CD4-positive, alpha-beta memory T cell (primary cell): Measurements from ENCODE around the gene SYNPO. TPM values are rescaled to one million over a fixed set of nuclear protein-coding genes. Genes with fewer than 3 reads are reported as not detected.

Source experiments
- CTCF ChIA-PET: fragments of 350-600 bp; sonication (Branson Sonifier 250); formaldehyde crosslinking; loops from one replicate; lab custom pipeline; 2021; ENCODE audit warnings: inconsistent platforms; ENCODE audit not compliant: partially characterized antibody; lab: Charles Lee
- POLR2A ChIA-PET: fragments of 350-600 bp; sonication (Branson Sonifier 250); formaldehyde crosslinking; loops from one replicate; lab custom pipeline; 2021; ENCODE audit not compliant: partially characterized antibody; lab: Charles Lee
- DNase-seq, 5 donors: peaks; one replicate each; pipeline versions ENCODE4 v3.0.0 to v3.0.0-alpha.2; 2020 to 2022; ENCODE audit warnings: mixed read lengths in 1 of 5
- H3K27ac ChIP-seq: one replicate; pipeline ENCODE4 v1.7.0; 2013; ENCODE audit warnings: low read depth, low read length
- H3K27me3 ChIP-seq: 2 replicates; pipeline ENCODE4 v1.7.0; 2013; ENCODE audit warnings: mild to moderate bottlenecking, low read length, moderate library complexity; ENCODE audit not compliant: insufficient read depth
- H3K36me3 ChIP-seq: 2 replicates; pipeline ENCODE4 v1.7.0; 2013; ENCODE audit warnings: mild to moderate bottlenecking, low read length, moderate library complexity; ENCODE audit not compliant: insufficient read depth
- H3K4me1 ChIP-seq: 2 replicates; pipeline ENCODE4 v1.7.0; 2013; ENCODE audit warnings: mild to moderate bottlenecking, low read length, moderate library complexity; ENCODE audit not compliant: insufficient read depth
- H3K4me3 ChIP-seq, 2 donors: one replicate each; pipeline ENCODE4 v1.7.0; 2013; ENCODE audit warnings: low read length in 2 of 2, mild to moderate bottlenecking in 1 of 2
- H3K9me3 ChIP-seq, 2 donors: one replicate each; pipeline ENCODE4 v1.7.0; 2013; ENCODE audit warnings: low read length in 2 of 2, control low read depth in 1 of 2; ENCODE audit not compliant: control insufficient read depth in 1 of 2
- H3K27ac Mint-ChIP-seq, 7 donors: one replicate each; pipeline ENCODE4 v1.8.0; 2020 to 2021; ENCODE audit warnings: mixed read lengths in 7 of 7, mild to moderate bottlenecking in 6 of 7, inconsistent platforms in 3 of 7, moderate library complexity in 3 of 7
- H3K27me3 Mint-ChIP-seq, 2 donors: one replicate each; pipeline ENCODE4 v1.8.0; 2020 to 2021; ENCODE audit warnings: mixed read lengths in 2 of 2
- H3K36me3 Mint-ChIP-seq, 2 donors: one replicate each; pipeline ENCODE4 v1.8.0; 2020 to 2021; ENCODE audit warnings: mixed read lengths in 2 of 2, inconsistent platforms in 1 of 2, mild to moderate bottlenecking in 1 of 2
- H3K4me1 Mint-ChIP-seq, 4 donors: one replicate each; pipeline ENCODE4 v1.8.0; 2020 to 2021; ENCODE audit warnings: mixed read lengths in 4 of 4, mild to moderate bottlenecking in 1 of 4
- H3K4me3 Mint-ChIP-seq, 8 donors: one replicate each; pipeline ENCODE4 v1.8.0; 2020 to 2021; ENCODE audit warnings: mixed read lengths in 8 of 8, mild to moderate bottlenecking in 7 of 8, moderate library complexity in 6 of 8, inconsistent platforms in 3 of 8
- H3K9me3 Mint-ChIP-seq, 8 donors: one replicate each; pipeline ENCODE4 v1.8.0; 2020 to 2021; ENCODE audit warnings: mixed read lengths in 8 of 8, mild to moderate bottlenecking in 5 of 8, inconsistent platforms in 3 of 8, moderate library complexity in 1 of 8
- intact Hi-C: fragments of 100-400 bp; cut with micrococcal nuclease; formaldehyde crosslinking; loops from one replicate; pipeline ENCODE4 v1.15.1; 2023
- polyA plus RNA-seq, 2 donors: library from polyadenylated mRNA; unstranded; fragments of 300-500 nt; fragmentation: Illumina TruSeq; gene quantifications; one replicate each; pipeline ENCODE4 v1.2.3, GENCODE V29; 2021
- total RNA-seq, 2 experiments: library from RNA; stranded (reverse); gene quantifications; one replicate each; pipeline ENCODE4 v1.2.3, GENCODE V29; 2021

The SYNPO gene, protein sequence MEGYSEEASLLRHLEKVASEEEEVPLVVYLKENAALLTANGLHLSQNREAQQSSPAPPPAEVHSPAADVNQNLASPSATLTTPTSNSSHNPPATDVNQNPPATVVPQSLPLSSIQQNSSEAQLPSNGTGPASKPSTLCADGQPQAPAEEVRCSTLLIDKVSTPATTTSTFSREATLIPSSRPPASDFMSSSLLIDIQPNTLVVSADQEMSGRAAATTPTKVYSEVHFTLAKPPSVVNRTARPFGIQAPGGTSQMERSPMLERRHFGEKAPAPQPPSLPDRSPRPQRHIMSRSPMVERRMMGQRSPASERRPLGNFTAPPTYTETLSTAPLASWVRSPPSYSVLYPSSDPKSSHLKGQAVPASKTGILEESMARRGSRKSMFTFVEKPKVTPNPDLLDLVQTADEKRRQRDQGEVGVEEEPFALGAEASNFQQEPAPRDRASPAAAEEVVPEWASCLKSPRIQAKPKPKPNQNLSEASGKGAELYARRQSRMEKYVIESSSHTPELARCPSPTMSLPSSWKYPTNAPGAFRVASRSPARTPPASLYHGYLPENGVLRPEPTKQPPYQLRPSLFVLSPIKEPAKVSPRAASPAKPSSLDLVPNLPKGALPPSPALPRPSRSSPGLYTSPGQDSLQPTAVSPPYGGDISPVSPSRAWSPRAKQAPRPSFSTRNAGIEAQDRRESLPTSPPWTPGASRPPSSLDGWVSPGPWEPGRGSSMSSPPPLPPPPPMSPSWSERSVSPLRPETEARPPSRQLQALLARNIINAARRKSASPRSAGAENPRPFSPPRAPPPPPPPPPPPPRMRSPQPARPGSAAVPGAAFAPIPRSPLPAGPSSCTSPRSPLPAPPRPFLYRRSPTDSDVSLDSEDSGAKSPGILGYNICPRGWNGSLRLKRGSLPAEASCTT
- total RNA-seq (under 1 TPM in 1 of 2 experiments, not detected in 1; 0.06 TPM), polyA plus RNA-seq (not detected)

DNA sequence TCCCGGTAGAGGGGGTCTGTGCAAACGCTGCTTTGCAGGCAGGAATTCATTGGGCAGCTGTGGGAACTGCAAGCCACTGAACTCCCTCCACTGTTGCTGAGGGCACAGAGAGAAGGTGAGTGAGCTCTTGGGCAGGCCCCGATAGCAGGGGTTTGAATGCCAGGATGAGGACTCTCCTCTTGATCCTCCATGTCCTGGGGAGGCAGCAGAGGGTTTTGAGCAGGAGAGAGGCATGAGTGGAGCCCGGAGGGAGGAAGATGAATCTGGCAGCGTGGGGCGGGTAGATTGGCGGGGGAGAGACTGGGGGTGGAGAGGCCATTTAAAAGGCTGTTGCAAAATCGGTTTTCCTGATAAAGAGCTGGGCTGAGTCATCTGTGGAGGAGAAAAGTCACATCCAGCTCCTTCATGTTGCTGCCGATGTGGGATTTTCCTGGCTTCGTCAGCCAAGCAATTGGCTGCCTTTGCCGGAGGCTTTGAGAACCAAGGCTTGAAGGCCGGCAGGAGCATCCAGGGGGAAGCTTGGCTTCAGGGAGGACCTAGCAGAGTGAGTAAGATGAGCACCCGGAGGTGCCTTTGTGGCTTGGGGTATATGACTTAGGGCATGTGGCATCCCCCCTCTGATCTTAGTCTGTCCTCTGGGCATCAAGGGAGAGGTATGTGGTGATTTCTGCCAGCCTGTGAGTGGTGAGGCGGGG, at the start of gene SYNPO:
TSS of gene SYNPO (plus strand) at position 350 of the 695 bp plus-strand sequence. CDS start 7,616 bp downstream, outside the sequence.
- POLR2A ChIA-PET = no interaction called here
- H3K27me3 Mint-ChIP-seq = peaks cover 5 to 16% of the 10 kb centered on the region in 2 donors
- Histone ChIP-seq H3K4me1 (no peaks in the 10 kb centered on the region), H3K27ac (no peak within 1 kb of the TSS), H3K27me3 (no peaks in the 10 kb centered on the region), H3K9me3 (no peaks in the 10 kb centered on the region), H3K4me3 (no peak within 1 kb of the TSS), H3K36me3 (no peaks in the 10 kb centered on the region)
- no peak within 1 kb of the TSS for H3K27ac Mint-ChIP-seq
- H3K36me3 Mint-ChIP-seq = no peaks in the 10 kb centered on the region
- H3K9me3 Mint-ChIP-seq = peaks cover 0 to 2% (median 0%) of the 10 kb centered on the region in 8 donors
- CTCF ChIA-PET = no interaction called here
- H3K4me3 Mint-ChIP-seq = no peak within 1 kb of the TSS
- H3K4me1 Mint-ChIP-seq = no peaks in the 10 kb centered on the region
- intact Hi-C loops = no loop called here
- no peak for DNase-seq

DNA sequence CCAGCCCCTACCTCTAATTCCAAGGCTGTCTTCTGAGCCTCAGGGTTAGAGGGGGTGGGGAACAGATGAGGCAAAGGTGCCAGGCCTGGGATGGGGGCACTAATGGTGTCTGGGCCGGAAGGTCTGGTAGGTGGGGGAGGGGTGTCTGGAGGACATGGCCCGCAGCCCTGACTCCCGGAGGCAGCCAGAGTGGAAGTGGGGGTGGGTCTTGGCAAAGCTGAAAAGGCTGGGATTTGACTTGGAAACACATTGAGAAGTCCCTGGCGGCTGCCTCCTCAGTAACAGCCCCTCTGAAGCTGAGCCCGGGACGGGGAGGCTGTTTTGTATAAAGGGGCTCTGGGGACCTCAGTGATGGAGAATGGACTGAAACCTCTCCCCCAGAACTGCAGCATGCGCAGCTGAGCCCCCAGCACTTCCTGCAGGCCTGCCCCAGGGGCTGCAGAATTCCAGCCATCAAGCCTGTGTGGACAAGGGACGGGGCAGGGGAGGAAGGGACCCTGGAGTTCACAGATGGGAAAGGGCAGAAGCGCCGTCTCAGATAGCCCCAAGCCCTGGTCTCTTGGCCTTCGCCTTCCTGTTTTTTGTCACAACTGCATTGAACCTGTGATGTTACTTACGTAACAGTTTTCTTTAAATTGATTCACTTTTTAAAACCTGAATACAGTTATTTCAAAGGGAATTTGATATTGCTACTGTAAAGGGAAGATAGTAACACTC, 49.3 kb upstream of the SYNPO start:
- no peak for DNase-seq
- Mint-ChIP-seq H3K9me3 (no peaks in the 10 kb centered on the region), H3K4me1 (no peaks in the 10 kb centered on the region), H3K27ac (no peak overlapping the region), H3K4me3 (no peak overlapping the region), H3K36me3 (no peaks in the 10 kb centered on the region), H3K27me3 (peaks cover 3 to 4% of the 10 kb centered on the region in 2 donors)
- no peaks in the 10 kb centered on the region for H3K27me3 ChIP-seq
- H3K27ac ChIP-seq = no peak overlapping the region
- ChIA-PET POLR2A (no interaction called here), CTCF (no interaction called here)
- H3K4me3 ChIP-seq = no peak overlapping the region
- H3K9me3 ChIP-seq = no peaks in the 10 kb centered on the region
- no peaks in the 10 kb centered on the region for H3K36me3 ChIP-seq
- no peaks in the 10 kb centered on the region for H3K4me1 ChIP-seq
- intact Hi-C loops = no loop called here

DNA sequence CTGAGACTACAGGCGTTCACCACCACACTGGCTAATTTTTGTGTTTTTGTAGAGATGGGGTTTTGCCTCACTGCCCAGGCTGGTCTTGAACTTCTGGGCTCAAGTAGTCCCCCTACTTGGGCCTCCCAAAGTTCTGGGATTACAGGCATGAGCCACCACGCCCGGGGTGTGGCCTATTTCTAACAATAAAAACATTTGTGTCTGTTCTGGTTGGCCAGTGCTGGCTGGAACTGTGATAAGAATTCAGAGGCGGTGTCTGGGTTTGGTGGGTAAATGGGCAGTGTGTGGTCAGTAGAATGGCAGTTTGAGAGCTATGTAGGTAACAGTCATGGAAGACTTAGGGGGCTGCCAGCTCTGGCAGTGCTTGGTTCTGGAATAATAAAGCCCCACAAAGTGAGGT, 46.9 kb upstream of the SYNPO start:
- H3K27ac Mint-ChIP-seq = no peak overlapping the region
- ChIA-PET CTCF (interaction anchor here (2.6 kb wide), 1 partner anchor 33 kb away, joined by 9 read pairs; no protein-coding TSS in a partner anchor), POLR2A (no interaction called here)
- no peak for DNase-seq
- H3K27me3 Mint-ChIP-seq = peaks cover 2 to 3% of the 10 kb centered on the region in 2 donors
- H3K27ac ChIP-seq = no peak overlapping the region
- H3K4me1 Mint-ChIP-seq = no peaks in the 10 kb centered on the region
- no peak overlapping the region for H3K4me3 Mint-ChIP-seq
- intact Hi-C loops = no loop called here
- H3K9me3 ChIP-seq = no peaks in the 10 kb centered on the region
- no peak overlapping the region for H3K4me3 ChIP-seq
- H3K4me1 ChIP-seq = no peaks in the 10 kb centered on the region
- no peaks in the 10 kb centered on the region for H3K36me3 Mint-ChIP-seq
- H3K9me3 Mint-ChIP-seq = no peaks in the 10 kb centered on the region
- no peaks in the 10 kb centered on the region for H3K27me3 ChIP-seq
- H3K36me3 ChIP-seq = no peaks in the 10 kb centered on the region

DNA sequence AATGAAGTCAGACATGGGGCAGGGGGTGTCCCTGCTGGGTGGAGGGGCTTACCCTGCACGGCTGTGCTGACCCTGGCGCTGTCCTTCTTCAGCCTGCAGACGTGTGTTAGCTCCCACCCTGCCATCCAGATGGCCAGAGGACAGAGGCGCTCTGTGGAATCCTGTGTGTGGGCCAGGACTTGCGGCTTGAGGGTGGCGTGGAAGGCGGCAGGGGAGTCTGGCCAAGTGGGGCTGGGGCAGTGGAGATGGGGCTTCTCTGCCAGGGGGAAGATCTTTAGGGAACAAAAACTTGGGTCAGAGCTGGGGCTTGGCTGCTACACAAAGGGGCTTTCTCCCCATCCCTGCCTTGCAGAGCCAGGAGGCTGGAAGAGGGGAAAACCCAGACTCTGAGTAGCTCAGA, 46.5 kb upstream of the SYNPO start:
- Histone ChIP-seq H3K27ac (no peak overlapping the region), H3K27me3 (no peaks in the 10 kb centered on the region), H3K4me1 (no peaks in the 10 kb centered on the region), H3K4me3 (no peak overlapping the region), H3K9me3 (no peaks in the 10 kb centered on the region), H3K36me3 (no peaks in the 10 kb centered on the region)
- Mint-ChIP-seq H3K4me1 (no peaks in the 10 kb centered on the region), H3K36me3 (no peaks in the 10 kb centered on the region), H3K4me3 (no peak overlapping the region), H3K9me3 (no peaks in the 10 kb centered on the region), H3K27ac (peak overlapping the region in 1 of 7 donors; percentile 11), H3K27me3 (peaks cover 2 to 3% of the 10 kb centered on the region in 2 donors)
- DNase-seq = no peak
- POLR2A ChIA-PET = no interaction called here
- CTCF ChIA-PET = interaction anchor here (2.6 kb wide), 1 partner anchor 33 kb away, joined by 9 read pairs; no protein-coding TSS in a partner anchor
- intact Hi-C loops = no loop called here

DNA sequence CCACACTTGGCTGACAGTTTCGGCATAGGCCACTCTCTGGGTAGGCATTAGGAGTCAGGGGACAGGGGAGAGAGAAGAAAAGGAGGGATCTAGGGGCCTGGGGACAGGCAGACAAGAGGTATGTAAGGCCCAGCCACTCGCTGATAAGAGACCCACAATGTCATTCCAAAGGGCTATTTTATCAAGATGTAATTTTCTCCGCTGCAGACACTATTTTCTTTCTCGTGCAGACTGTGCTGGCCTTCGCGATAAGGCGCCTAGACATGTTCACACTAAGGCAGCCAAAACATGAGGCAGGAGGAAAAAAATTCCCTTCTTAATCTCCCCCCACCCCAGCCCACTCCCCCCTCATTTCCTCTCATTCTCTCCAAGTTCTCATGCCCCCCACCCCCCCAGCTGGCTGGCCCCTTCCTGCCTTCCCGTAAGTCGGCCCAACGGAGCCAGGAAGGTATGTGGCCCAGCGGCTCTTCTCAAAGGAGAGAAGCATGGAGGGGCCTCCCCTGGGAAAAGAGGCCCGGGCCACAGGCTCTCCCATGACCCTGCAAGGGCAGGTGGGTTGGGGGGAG, 44.9 kb upstream of the SYNPO start:
- Histone ChIP-seq H3K4me1 (no peaks in the 10 kb centered on the region), H3K36me3 (no peaks in the 10 kb centered on the region), H3K27ac (no peak overlapping the region), H3K9me3 (no peaks in the 10 kb centered on the region), H3K4me3 (no peak overlapping the region), H3K27me3 (no peaks in the 10 kb centered on the region)
- no peak for DNase-seq
- no peaks in the 10 kb centered on the region for H3K36me3 Mint-ChIP-seq
- H3K4me1 Mint-ChIP-seq = no peaks in the 10 kb centered on the region
- ChIA-PET CTCF (no interaction called here), POLR2A (no interaction called here)
- peaks cover 0 to 1% of the 10 kb centered on the region in 2 donors for H3K27me3 Mint-ChIP-seq
- no peaks in the 10 kb centered on the region for H3K9me3 Mint-ChIP-seq
- H3K27ac Mint-ChIP-seq = no peak overlapping the region
- no peak overlapping the region for H3K4me3 Mint-ChIP-seq
- intact Hi-C loops = no loop called here

DNA sequence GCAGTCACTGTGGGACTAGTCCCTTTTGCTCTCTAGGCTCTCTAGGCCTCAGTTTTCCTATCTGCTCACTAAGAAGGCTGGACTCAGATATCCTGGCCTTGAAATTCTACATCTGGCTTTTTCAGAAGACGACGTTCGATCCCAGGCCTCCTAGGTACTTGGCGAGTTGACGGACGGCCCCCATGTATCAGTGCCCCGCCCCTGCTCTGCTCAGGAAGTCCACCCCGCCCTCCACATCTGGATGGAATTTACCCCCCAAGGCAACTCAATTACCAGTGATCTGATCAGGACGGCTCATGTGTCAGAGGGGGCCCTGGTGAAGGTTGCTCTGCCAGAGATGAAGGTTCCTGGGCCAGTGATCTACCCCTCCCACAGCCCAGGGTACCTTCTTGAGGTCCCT, 44.1 kb upstream of the SYNPO start:
- Mint-ChIP-seq H3K36me3 (no peaks in the 10 kb centered on the region), H3K4me1 (no peaks in the 10 kb centered on the region), H3K27ac (no peak overlapping the region), H3K9me3 (no peaks in the 10 kb centered on the region), H3K4me3 (no peak overlapping the region), H3K27me3 (peaks cover 0 to 1% of the 10 kb centered on the region in 2 donors)
- no peak for DNase-seq
- H3K27ac ChIP-seq = no peak overlapping the region
- H3K4me1 ChIP-seq = no peaks in the 10 kb centered on the region
- no peaks in the 10 kb centered on the region for H3K36me3 ChIP-seq
- H3K9me3 ChIP-seq = no peaks in the 10 kb centered on the region
- ChIA-PET POLR2A (no interaction called here), CTCF (no interaction called here)
- H3K27me3 ChIP-seq = no peaks in the 10 kb centered on the region
- no peak overlapping the region for H3K4me3 ChIP-seq
- intact Hi-C loops = no loop called here
